Measurements from ENCODE around the gene PHPT1.

DNA sequence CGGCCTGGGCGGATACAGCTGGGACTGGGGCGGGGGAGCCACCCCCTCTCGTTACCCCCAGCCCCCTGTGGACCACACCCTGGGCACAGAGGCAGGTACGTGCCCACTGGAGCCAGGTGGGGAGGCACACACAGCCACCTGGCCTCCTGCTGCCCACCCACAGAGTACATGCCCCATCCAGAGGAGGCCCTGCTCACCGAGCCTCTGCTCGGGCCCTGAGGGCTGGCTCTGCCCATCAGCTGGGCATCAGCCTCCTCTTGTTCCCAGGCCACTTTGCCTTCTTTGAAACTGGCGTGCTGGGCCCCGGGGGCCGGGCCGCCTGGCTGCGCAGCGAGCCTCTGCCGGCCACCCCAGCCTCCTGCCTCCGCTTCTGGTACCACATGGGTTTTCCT lies 9.2 kb downstream of the PHPT1 start:
- TF ChIP-seq, protein P1, sequence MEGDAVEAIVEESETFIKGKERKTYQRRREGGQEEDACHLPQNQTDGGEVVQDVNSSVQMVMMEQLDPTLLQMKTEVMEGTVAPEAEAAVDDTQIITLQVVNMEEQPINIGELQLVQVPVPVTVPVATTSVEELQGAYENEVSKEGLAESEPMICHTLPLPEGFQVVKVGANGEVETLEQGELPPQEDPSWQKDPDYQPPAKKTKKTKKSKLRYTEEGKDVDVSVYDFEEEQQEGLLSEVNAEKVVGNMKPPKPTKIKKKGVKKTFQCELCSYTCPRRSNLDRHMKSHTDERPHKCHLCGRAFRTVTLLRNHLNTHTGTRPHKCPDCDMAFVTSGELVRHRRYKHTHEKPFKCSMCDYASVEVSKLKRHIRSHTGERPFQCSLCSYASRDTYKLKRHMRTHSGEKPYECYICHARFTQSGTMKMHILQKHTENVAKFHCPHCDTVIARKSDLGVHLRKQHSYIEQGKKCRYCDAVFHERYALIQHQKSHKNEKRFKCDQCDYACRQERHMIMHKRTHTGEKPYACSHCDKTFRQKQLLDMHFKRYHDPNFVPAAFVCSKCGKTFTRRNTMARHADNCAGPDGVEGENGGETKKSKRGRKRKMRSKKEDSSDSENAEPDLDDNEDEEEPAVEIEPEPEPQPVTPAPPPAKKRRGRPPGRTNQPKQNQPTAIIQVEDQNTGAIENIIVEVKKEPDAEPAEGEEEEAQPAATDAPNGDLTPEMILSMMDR (IDR thresholded peaks at IDR 0.05), result no peak
- TF ChIP-seq POLR2A (IDR thresholded peaks at IDR 0.05), result no peak
